Uterus (tissue), 2 donors: Measurements from ENCODE around the gene OR8B8.

Experiments
- POLR2A ChIP-seq, 2 donors: fragments of 450-650 bp; IDR thresholded peaks; one replicate each; pipeline ENCODE4 v1.6.1; 2016; ENCODE audit warnings: antibody characterized with exemption in 2 of 2, mild to moderate bottlenecking in 1 of 2, moderate library complexity in 1 of 2
- TF ChIP-seq, protein P1 (sequence below), 4 experiments: fragments of 200-600 bp in 2 of 4; fragments of 450-650 bp in 2 of 4; sonication (generic) in 2 of 4; IDR thresholded peaks; one replicate each; pipeline ENCODE4 v1.5.1; 2016 to 2019; ENCODE audit warnings: antibody characterized with exemption in 4 of 4, mild to moderate bottlenecking in 2 of 4, moderate library complexity in 1 of 4

DNA sequence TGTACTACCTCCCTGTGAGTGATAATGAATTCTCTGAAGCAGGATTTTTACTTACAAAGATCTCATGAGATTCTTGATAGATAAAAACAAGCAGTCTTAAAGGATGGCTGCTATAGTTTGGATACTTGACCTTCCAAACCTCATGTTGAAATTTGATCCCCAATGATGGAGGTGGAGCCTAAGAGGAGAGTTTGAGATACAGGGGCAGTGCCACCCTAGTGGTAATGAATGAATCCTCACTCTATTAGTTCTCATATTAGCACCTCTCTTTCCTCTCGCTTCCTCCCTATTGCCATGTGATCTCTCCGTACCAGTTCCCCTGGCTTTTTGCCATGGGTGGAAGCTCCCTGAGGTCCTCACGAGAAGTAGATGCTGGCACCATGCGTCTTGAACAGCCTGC, 37.9 kb upstream of the OR8B8 start:
- TF ChIP-seq, protein P1, sequence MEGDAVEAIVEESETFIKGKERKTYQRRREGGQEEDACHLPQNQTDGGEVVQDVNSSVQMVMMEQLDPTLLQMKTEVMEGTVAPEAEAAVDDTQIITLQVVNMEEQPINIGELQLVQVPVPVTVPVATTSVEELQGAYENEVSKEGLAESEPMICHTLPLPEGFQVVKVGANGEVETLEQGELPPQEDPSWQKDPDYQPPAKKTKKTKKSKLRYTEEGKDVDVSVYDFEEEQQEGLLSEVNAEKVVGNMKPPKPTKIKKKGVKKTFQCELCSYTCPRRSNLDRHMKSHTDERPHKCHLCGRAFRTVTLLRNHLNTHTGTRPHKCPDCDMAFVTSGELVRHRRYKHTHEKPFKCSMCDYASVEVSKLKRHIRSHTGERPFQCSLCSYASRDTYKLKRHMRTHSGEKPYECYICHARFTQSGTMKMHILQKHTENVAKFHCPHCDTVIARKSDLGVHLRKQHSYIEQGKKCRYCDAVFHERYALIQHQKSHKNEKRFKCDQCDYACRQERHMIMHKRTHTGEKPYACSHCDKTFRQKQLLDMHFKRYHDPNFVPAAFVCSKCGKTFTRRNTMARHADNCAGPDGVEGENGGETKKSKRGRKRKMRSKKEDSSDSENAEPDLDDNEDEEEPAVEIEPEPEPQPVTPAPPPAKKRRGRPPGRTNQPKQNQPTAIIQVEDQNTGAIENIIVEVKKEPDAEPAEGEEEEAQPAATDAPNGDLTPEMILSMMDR (IDR thresholded peaks at IDR 0.05) = no peak
- TF ChIP-seq POLR2A (IDR thresholded peaks at IDR 0.05) = no peak
